ENCODE measurements around the gene ANKRD23.

Gene ANKRD23

GRCh38 chr2:96884299-96885094 lies 40.7 kb upstream of the ANKRD23 start:
- H3K27ac ChIP-seq (ENCODE audit: insufficient read depth, low read length, poor library complexity, severe bottlenecking): no peak overlapping the region
- no peaks in the 10 kb centered on the region for H3K36me3 ChIP-seq (ENCODE audit: control insufficient read depth, insufficient read depth, low read length)
- no peak overlapping the region for H3K4me3 ChIP-seq (ENCODE audit: insufficient read depth, low read depth, low read length, poor library complexity, severe bottlenecking)
- H3K27me3 ChIP-seq (replicated peaks; ENCODE audit: control insufficient read depth, insufficient read depth, low read length, poor library complexity, severe bottlenecking): no peaks in the 10 kb centered on the region
- H3K9me3 ChIP-seq (ENCODE audit: control insufficient read depth, low read length): no peaks in the 10 kb centered on the region
- H3K4me1 ChIP-seq (ENCODE audit: control insufficient read depth, insufficient read depth, low read length, poor library complexity, severe bottlenecking): peaks cover 2% of the 10 kb centered on the region
- no peak for DNase-seq

GRCh38 chr2:96883306-96883705 lies 39.5 kb upstream of the ANKRD23 start:
- H3K36me3 ChIP-seq (ENCODE audit: control insufficient read depth, insufficient read depth, low read length): no peaks in the 10 kb centered on the region
- DNase-seq: no peak
- no peak overlapping the region for H3K4me3 ChIP-seq (ENCODE audit: insufficient read depth, low read depth, low read length, poor library complexity, severe bottlenecking)
- H3K27me3 ChIP-seq (replicated peaks; ENCODE audit: control insufficient read depth, insufficient read depth, low read length, poor library complexity, severe bottlenecking): no peaks in the 10 kb centered on the region
- H3K27ac ChIP-seq (ENCODE audit: insufficient read depth, low read length, poor library complexity, severe bottlenecking): no peak overlapping the region
- peaks cover 2% of the 10 kb centered on the region for H3K4me1 ChIP-seq (ENCODE audit: control insufficient read depth, insufficient read depth, low read length, poor library complexity, severe bottlenecking)
- no peaks in the 10 kb centered on the region for H3K9me3 ChIP-seq (ENCODE audit: control insufficient read depth, low read length)

- Histone ChIP-seq H3K27ac (ENCODE audit: insufficient read depth, low read length, poor library complexity, severe bottlenecking) (no peak overlapping the region), H3K4me1 (ENCODE audit: control insufficient read depth, insufficient read depth, low read length, poor library complexity, severe bottlenecking) (peaks cover 2% of the 10 kb centered on the region), H3K9me3 (ENCODE audit: control insufficient read depth, low read length) (no peaks in the 10 kb centered on the region), H3K36me3 (ENCODE audit: control insufficient read depth, insufficient read depth, low read length) (no peaks in the 10 kb centered on the region), H3K4me3 (ENCODE audit: insufficient read depth, low read depth, low read length, poor library complexity, severe bottlenecking) (no peak overlapping the region), H3K27me3 (replicated peaks; ENCODE audit: control insufficient read depth, insufficient read depth, low read length, poor library complexity, severe bottlenecking) (no peaks in the 10 kb centered on the region)
- no peak for DNase-seq
Observed at GRCh38 chr2:96882906-96883305, 39.1 kb upstream of the ANKRD23 start.

GRCh38 chr2:96882230-96882629 lies 38.4 kb upstream of the ANKRD23 start:
- Histone ChIP-seq H3K27ac (ENCODE audit: insufficient read depth, low read length, poor library complexity, severe bottlenecking) (no peak overlapping the region), H3K4me3 (ENCODE audit: insufficient read depth, low read depth, low read length, poor library complexity, severe bottlenecking) (no peak overlapping the region), H3K4me1 (ENCODE audit: control insufficient read depth, insufficient read depth, low read length, poor library complexity, severe bottlenecking) (no peaks in the 10 kb centered on the region), H3K9me3 (ENCODE audit: control insufficient read depth, low read length) (no peaks in the 10 kb centered on the region), H3K36me3 (ENCODE audit: control insufficient read depth, insufficient read depth, low read length) (no peaks in the 10 kb centered on the region), H3K27me3 (replicated peaks; ENCODE audit: control insufficient read depth, insufficient read depth, low read length, poor library complexity, severe bottlenecking) (no peaks in the 10 kb centered on the region)
- DNase-seq: no peak

GRCh38 chr2:96881349-96882195 lies 37.8 kb upstream of the ANKRD23 start:
- Histone ChIP-seq H3K36me3 (ENCODE audit: control insufficient read depth, insufficient read depth, low read length) (no peaks in the 10 kb centered on the region), H3K4me3 (ENCODE audit: insufficient read depth, low read depth, low read length, poor library complexity, severe bottlenecking) (no peak overlapping the region), H3K27ac (ENCODE audit: insufficient read depth, low read length, poor library complexity, severe bottlenecking) (no peak overlapping the region), H3K9me3 (ENCODE audit: control insufficient read depth, low read length) (no peaks in the 10 kb centered on the region), H3K4me1 (ENCODE audit: control insufficient read depth, insufficient read depth, low read length, poor library complexity, severe bottlenecking) (no peaks in the 10 kb centered on the region), H3K27me3 (replicated peaks; ENCODE audit: control insufficient read depth, insufficient read depth, low read length, poor library complexity, severe bottlenecking) (no peaks in the 10 kb centered on the region)
- DNase-seq: no peak

- Histone ChIP-seq H3K4me3 (ENCODE audit: insufficient read depth, low read depth, low read length, poor library complexity, severe bottlenecking) (no peak overlapping the region), H3K36me3 (ENCODE audit: control insufficient read depth, insufficient read depth, low read length) (no peaks in the 10 kb centered on the region), H3K27me3 (replicated peaks; ENCODE audit: control insufficient read depth, insufficient read depth, low read length, poor library complexity, severe bottlenecking) (no peaks in the 10 kb centered on the region), H3K27ac (ENCODE audit: insufficient read depth, low read length, poor library complexity, severe bottlenecking) (no peak overlapping the region), H3K4me1 (ENCODE audit: control insufficient read depth, insufficient read depth, low read length, poor library complexity, severe bottlenecking) (no peaks in the 10 kb centered on the region), H3K9me3 (ENCODE audit: control insufficient read depth, low read length) (no peaks in the 10 kb centered on the region)
- no peak for DNase-seq
Observed at GRCh38 chr2:96880891-96881273, 37.1 kb upstream of the ANKRD23 start.

GRCh38 chr2:96879545-96880040 lies 35.8 kb upstream of the ANKRD23 start:
- H3K36me3 ChIP-seq (ENCODE audit: control insufficient read depth, insufficient read depth, low read length): no peaks in the 10 kb centered on the region
- DNase-seq: no peak

GRCh38 chr2:96878796-96879544 lies 35.1 kb upstream of the ANKRD23 start:
- no peak overlapping the region for H3K27ac ChIP-seq (ENCODE audit: insufficient read depth, low read length, poor library complexity, severe bottlenecking)
- no peaks in the 10 kb centered on the region for H3K27me3 ChIP-seq (replicated peaks; ENCODE audit: control insufficient read depth, insufficient read depth, low read length, poor library complexity, severe bottlenecking)
- no peaks in the 10 kb centered on the region for H3K9me3 ChIP-seq (ENCODE audit: control insufficient read depth, low read length)
- peaks cover 4% of the 10 kb centered on the region for H3K4me1 ChIP-seq (ENCODE audit: control insufficient read depth, insufficient read depth, low read length, poor library complexity, severe bottlenecking)
- DNase-seq: no peak
- H3K36me3 ChIP-seq (ENCODE audit: control insufficient read depth, insufficient read depth, low read length): no peaks in the 10 kb centered on the region
- no peak overlapping the region for H3K4me3 ChIP-seq (ENCODE audit: insufficient read depth, low read depth, low read length, poor library complexity, severe bottlenecking)

More at GRCh38 chr2:96879545-96880040, 35.8 kb upstream of the ANKRD23 start:
- Histone ChIP-seq H3K4me1 (ENCODE audit: control insufficient read depth, insufficient read depth, low read length, poor library complexity, severe bottlenecking) (no peaks in the 10 kb centered on the region), H3K9me3 (ENCODE audit: control insufficient read depth, low read length) (no peaks in the 10 kb centered on the region), H3K4me3 (ENCODE audit: insufficient read depth, low read depth, low read length, poor library complexity, severe bottlenecking) (no peak overlapping the region), H3K27me3 (replicated peaks; ENCODE audit: control insufficient read depth, insufficient read depth, low read length, poor library complexity, severe bottlenecking) (no peaks in the 10 kb centered on the region), H3K27ac (ENCODE audit: insufficient read depth, low read length, poor library complexity, severe bottlenecking) (no peak overlapping the region)

- no peaks in the 10 kb centered on the region for H3K27me3 ChIP-seq (replicated peaks; ENCODE audit: control insufficient read depth, insufficient read depth, low read length, poor library complexity, severe bottlenecking)
- DNase-seq: no peak
- no peaks in the 10 kb centered on the region for H3K9me3 ChIP-seq (ENCODE audit: control insufficient read depth, low read length)
- H3K27ac ChIP-seq (ENCODE audit: insufficient read depth, low read length, poor library complexity, severe bottlenecking): no peak overlapping the region
- H3K36me3 ChIP-seq (ENCODE audit: control insufficient read depth, insufficient read depth, low read length): no peaks in the 10 kb centered on the region
- H3K4me3 ChIP-seq (ENCODE audit: insufficient read depth, low read depth, low read length, poor library complexity, severe bottlenecking): no peak overlapping the region
- H3K4me1 ChIP-seq (ENCODE audit: control insufficient read depth, insufficient read depth, low read length, poor library complexity, severe bottlenecking): peaks cover 8% of the 10 kb centered on the region
Observed at GRCh38 chr2:96878171-96878570, 34.4 kb upstream of the ANKRD23 start.
